NCI-H1436 treated with DMSO at 0.1 percent for 48 hours (cell line): Measurements from ENCODE around the gene RBM12.

Experiments used
- DNase-seq: peaks from one replicate; lab custom pipeline; 2025; lab: John Stamatoyannopoulos, UW

Gene RBM12

GRCh38 chr20:35653893-35654292 is 10.8 kb downstream of the RBM12 start:
- DNase-seq, result no peak

GRCh38 chr20:35653430-35653734 is 11.3 kb downstream of the RBM12 start:
- DNase-seq, result no peak

- no peak for DNase-seq
These were observed 11.9 kb downstream of the RBM12 start for GRCh38 chr20:35652641-35653429.

GRCh38 chr20:35651958-35652357 is 12.7 kb downstream of the RBM12 start:
- DNase-seq, result no peak

- no peak for DNase-seq
These were observed 14.1 kb downstream of the RBM12 start for GRCh38 chr20:35650632-35651031.

- DNase-seq, result no peak
These were observed 15.9 kb downstream of the RBM12 start for GRCh38 chr20:35648836-35649235.

GRCh38 chr20:35644806-35645205 is 19.9 kb downstream of the RBM12 start:
- no peak for DNase-seq

- DNase-seq, result no peak
These were observed 21.7 kb downstream of the RBM12 start for GRCh38 chr20:35643045-35643444.

GRCh38 chr20:35641743-35642142 is 23.0 kb downstream of the RBM12 start:
- no peak for DNase-seq

GRCh38 chr20:35640724-35641123 is 24.0 kb downstream of the RBM12 start:
- DNase-seq, result no peak

GRCh38 chr20:35638751-35639150 is 25.9 kb downstream of the RBM12 start:
- DNase-seq, result no peak

- DNase-seq, result no peak
These were observed 27.4 kb downstream of the RBM12 start for GRCh38 chr20:35637276-35637675.

- no peak for DNase-seq
These were observed 28.6 kb downstream of the RBM12 start for GRCh38 chr20:35636095-35636494.

GRCh38 chr20:35635652-35636051 is 29.0 kb downstream of the RBM12 start:
- DNase-seq, result no peak

GRCh38 chr20:35632539-35633115 is 32.1 kb downstream of the RBM12 start:
- DNase-seq, result no peak

GRCh38 chr20:35630636-35631035 is 34.1 kb downstream of the RBM12 start:
- no peak for DNase-seq

- no peak for DNase-seq
These were observed 35.1 kb downstream of the RBM12 start for GRCh38 chr20:35629427-35630145.

GRCh38 chr20:35627121-35627520 is 37.6 kb downstream of the RBM12 start:
- no peak for DNase-seq

- DNase-seq, result no peak
These were observed 38.2 kb downstream of the RBM12 start for GRCh38 chr20:35626386-35627001.

GRCh38 chr20:35625584-35626385 is 38.9 kb downstream of the RBM12 start:
- DNase-seq, result no peak

- no peak for DNase-seq
These were observed 43.1 kb downstream of the RBM12 start for GRCh38 chr20:35621560-35621946.
